Measurements from ENCODE around the gene SCGB2A2.

The SCGB2A2 gene

DNA sequence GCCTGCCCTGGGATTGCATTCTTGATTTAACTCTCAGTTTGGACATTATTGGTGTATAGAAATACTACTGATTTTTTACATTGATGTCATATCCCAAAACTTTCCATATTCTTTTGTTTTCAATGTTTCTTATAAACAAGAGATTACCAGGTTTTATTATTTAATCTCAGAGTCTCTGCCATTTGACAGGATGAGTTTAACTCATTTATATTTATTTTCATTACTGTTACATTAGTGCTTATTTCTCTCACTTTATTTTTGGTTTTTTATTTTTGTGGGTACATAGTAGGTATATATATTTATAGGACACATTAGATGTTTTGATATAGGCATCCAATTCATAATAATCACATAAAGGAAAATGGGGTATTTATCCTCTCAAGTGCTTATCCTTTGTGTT is 38.0 kb downstream of the SCGB2A2 start:
- no peak for DNase-seq

DNA sequence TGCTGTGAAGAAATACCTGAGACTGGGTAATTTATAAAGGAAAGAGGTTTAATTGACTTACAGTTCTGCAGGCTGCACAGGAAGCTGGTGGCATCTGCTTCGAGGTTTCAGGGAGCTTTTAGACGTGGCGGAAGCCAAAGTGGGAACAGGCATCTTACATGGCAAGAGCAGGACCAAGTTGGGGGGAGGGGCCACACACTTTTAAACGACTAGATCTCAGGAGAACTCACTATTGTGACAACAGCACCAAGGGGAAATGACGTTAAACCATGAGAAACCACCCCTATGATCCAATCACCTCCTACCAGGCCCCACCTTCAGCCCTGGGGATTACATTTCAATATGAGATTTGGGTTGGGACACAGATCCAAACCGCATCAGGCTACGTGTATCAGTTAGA is 40.0 kb downstream of the SCGB2A2 start:
- DNase-seq = no peak

DNA sequence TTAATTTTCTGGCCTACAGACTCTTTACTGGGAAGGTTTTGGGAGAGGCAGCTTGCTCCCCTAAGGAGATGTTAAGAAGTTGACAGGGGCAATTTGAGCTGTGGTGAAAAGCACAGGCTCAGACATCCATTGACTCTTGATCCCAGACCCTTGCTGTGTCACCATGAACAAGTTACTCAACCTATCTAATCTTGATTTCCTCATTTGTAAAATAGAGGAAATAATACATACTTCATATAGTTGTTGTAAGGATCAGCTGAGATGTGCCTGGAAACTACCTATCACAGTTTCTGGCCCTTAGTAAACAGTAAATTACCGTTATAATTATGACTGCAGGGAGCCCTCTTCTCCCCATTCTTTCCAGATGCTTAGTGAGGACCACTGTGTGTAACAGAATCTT is 45.5 kb downstream of the SCGB2A2 start:
- no peak for DNase-seq

DNA sequence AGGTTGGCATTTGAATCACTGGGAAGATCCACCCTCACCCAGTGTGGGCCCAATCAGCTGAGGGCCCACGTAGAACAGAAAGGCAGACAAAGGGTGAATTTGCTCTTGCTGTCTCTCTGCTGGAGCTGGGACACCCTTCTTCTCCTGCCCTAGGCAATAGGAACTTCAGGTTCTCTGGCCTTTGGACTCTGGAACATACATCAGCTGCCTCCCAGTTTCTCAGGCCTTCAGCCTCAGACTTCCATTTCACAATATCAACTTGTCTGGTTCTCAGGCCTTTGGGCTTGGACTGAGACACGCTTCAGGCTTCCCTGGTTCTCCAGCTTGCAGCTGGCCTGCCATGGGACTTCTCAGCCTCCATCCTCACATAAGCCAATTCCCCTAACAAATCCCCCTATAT is 52.6 kb downstream of the SCGB2A2 start:
- no peak for DNase-seq
